CMK (cell line): ENCODE data around the gene SCD5.

Experiments
- DNase-seq: peaks from one replicate; pipeline ENCODE4 v3.0.0-alpha.2; 2010; ENCODE audit warnings: low read depth

The SCD5 gene

GRCh38 chr4:82726596-82726995 lies 72.0 kb downstream of the SCD5 start:
- no peak for DNase-seq

- no peak for DNase-seq
These were observed 76.7 kb downstream of the SCD5 start for GRCh38 chr4:82721819-82722423.

GRCh38 chr4:82718162-82718940 lies 80.2 kb downstream of the SCD5 start:
- DNase-seq = no peak

GRCh38 chr4:82715731-82716617 lies 82.6 kb downstream of the SCD5 start:
- DNase-seq = no peak

- DNase-seq = no peak
These were observed 84.7 kb downstream of the SCD5 start for GRCh38 chr4:82713856-82714255.

GRCh38 chr4:82712561-82712960 lies 86.0 kb downstream of the SCD5 start:
- DNase-seq = no peak

- no peak for DNase-seq
These were observed 87.3 kb downstream of the SCD5 start for GRCh38 chr4:82711158-82711785.

- DNase-seq = no peak
These were observed 88.2 kb downstream of the SCD5 start for GRCh38 chr4:82710197-82710929.

GRCh38 chr4:82708982-82709381 lies 89.6 kb downstream of the SCD5 start:
- no peak for DNase-seq

- no peak for DNase-seq
These were observed 92.1 kb downstream of the SCD5 start for GRCh38 chr4:82706349-82707000.

GRCh38 chr4:82705928-82706300 lies 92.7 kb downstream of the SCD5 start:
- no peak for DNase-seq

- no peak for DNase-seq
These were observed 93.2 kb downstream of the SCD5 start for GRCh38 chr4:82705169-82705927.

GRCh38 chr4:82704156-82704555 lies 94.4 kb downstream of the SCD5 start:
- no peak for DNase-seq

GRCh38 chr4:82698412-82698811 lies 100.2 kb downstream of the SCD5 start:
- no peak for DNase-seq

GRCh38 chr4:82697561-82697960 lies 101.0 kb downstream of the SCD5 start:
- no peak for DNase-seq

- DNase-seq = no peak
These were observed 102.3 kb downstream of the SCD5 start for GRCh38 chr4:82696117-82696860.

- DNase-seq = no peak
These were observed 103.7 kb downstream of the SCD5 start for GRCh38 chr4:82694892-82695291.

GRCh38 chr4:82694046-82694445 lies 104.5 kb downstream of the SCD5 start:
- DNase-seq = no peak

- no peak for DNase-seq
These were observed 106.4 kb downstream of the SCD5 start for GRCh38 chr4:82692101-82692780.
